ENCODE data around the gene BTBD17.

DNA sequence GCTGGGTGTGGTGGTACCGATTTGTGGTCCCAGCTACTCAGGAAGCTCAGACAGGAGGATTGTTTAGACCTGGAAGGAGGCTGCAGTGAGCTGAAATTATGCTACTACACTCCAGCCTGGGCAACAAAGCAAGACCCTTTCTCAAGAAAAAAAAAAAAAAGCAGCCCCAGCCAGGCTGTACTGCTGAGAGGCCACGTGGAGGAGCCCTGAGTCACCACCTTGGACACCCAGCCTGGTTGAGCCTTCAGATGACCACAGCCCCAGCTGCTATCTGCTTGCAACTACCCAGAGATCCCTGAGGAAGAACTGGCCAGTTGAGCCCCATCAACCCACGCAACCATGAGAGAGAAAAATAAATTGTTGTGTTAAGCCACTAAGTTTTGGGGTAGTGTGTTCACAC is 46.6 kb upstream of the BTBD17 start:
- no peak for TF ChIP-seq CTCF (IDR thresholded peaks at IDR 0.05)
- TF ChIP-seq POLR2AphosphoS5 (IDR thresholded peaks at IDR 0.05) = no peak
- no peak for TF ChIP-seq POLR2A (IDR thresholded peaks at IDR 0.05)
- TF ChIP-seq EP300 (IDR thresholded peaks at IDR 0.05) = no peak
